NOMO-1 treated with DMSO at 0.1 percent for 48 hours (cell line): Measurements from ENCODE around the gene NBPF19.
"Not testable (repeated sequence)": the region's sequence is repeated elsewhere in the genome, so short reads cannot be mapped to it uniquely, and the experiment has no call there.

Experiments used
- DNase-seq: peaks from one replicate; lab custom pipeline; 2025; ENCODE audit not compliant: unreplicated experiment; lab: John Stamatoyannopoulos, UW

NBPF19 gene, protein sequence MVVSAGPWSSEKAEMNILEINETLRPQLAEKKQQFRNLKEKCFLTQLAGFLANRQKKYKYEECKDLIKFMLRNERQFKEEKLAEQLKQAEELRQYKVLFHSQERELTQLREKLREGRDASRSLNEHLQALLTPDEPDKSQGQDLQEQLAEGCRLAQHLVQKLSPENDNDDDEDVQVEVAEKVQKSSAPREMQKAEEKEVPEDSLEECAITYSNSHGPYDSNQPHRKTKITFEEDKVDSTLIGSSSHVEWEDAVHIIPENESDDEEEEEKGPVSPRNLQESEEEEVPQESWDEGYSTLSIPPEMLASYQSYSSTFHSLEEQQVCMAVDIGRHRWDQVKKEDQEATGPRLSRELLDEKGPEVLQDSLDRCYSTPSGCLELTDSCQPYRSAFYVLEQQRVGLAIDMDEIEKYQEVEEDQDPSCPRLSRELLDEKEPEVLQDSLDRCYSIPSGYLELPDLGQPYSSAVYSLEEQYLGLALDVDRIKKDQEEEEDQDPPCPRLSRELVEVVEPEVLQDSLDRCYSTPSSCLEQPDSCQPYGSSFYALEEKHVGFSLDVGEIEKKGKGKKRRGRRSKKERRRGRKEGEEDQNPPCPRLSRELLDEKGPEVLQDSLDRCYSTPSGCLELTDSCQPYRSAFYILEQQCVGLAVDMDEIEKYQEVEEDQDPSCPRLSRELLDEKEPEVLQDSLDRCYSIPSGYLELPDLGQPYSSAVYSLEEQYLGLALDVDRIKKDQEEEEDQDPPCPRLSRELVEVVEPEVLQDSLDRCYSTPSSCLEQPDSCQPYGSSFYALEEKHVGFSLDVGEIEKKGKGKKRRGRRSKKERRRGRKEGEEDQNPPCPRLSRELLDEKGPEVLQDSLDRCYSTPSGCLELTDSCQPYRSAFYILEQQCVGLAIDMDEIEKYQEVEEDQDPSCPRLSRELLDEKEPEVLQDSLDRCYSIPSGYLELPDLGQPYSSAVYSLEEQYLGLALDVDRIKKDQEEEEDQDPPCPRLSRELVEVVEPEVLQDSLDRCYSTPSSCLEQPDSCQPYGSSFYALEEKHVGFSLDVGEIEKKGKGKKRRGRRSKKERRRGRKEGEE (N-terminal part only)

GRCh38 chr1:149474745-149475144 lies at the start of gene NBPF19:
Gene NBPF19 (plus strand): TSS chr1:149475045. CDS start chr1:149475933, 888 bp downstream.
- DNase-seq = not testable (repeated sequence)

- not testable (repeated sequence) for DNase-seq
These were observed 46.5 kb upstream of the NBPF19 start for GRCh38 chr1:149428317-149428716.

- DNase-seq = not testable (repeated sequence)
These were observed 29.4 kb upstream of the NBPF19 start for GRCh38 chr1:149445451-149445850.

DNA sequence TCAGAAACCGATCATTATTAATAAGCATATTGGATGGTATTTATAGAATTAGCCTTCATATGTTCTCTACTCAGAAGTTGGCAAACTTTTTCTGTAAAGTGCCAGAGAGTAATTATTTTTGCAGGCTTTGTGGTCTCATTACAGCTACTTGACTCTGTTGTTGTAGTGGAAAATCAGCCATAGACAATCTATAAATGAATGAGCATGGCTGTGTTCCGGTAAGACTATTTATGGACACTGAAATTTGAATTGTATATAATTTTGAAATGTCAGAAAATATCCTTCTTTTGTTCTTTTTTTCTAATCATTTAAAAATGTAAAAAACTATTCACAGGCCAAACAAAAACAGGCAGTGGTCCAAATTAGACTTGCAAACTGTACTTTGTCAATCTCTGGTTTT lies 22.6 kb upstream of the NBPF19 start:
- DNase-seq = not testable (repeated sequence)

DNA sequence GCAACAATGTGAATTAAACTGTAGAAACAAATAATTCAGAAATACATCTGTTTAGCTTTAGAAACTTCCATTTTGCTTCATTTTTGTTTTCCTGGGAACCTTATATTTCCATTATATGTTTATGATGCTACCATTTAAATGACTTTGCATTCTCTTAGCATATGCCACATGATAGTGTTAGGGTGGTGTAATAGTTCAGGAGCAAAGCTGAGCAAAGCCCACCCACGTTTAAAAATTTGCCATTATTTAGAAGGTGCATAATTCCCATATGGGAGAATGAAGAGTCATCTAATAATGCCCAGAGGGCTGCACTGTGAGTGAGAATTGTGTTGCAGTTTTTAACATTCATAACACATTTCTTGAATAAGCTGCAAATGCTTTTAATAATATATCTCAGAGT lies 22.2 kb upstream of the NBPF19 start:
- DNase-seq = not testable (repeated sequence)

GRCh38 chr1:149558350-149558825 lies 83.5 kb downstream of the NBPF19 start:
- DNase-seq = not testable (repeated sequence)

- DNase-seq = not testable (repeated sequence)
These were observed 87.0 kb downstream of the NBPF19 start for GRCh38 chr1:149561806-149562205.

DNA sequence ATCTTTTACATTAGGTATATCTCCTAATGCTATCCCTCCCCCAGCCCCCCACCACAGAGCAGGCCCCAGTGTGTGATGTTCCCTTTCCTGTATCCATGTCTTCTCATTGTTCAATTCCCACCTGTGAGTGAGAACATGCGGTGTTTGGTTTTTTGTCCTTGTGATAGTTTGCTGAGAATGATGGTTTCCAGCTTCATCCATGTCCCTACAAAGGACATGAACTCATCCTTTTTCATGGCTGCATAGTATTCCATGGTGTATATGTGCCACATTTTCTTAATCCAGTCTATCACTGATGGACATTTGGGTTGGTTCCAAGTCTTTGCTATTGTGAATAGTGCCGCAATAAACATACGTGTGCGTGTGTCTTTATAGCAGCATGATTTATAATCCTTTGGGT lies 90.6 kb downstream of the NBPF19 start:
- not testable (repeated sequence) for DNase-seq

- DNase-seq = not testable (repeated sequence)
These were observed 97.9 kb downstream of the NBPF19 start for GRCh38 chr1:149572763-149573162.

DNA sequence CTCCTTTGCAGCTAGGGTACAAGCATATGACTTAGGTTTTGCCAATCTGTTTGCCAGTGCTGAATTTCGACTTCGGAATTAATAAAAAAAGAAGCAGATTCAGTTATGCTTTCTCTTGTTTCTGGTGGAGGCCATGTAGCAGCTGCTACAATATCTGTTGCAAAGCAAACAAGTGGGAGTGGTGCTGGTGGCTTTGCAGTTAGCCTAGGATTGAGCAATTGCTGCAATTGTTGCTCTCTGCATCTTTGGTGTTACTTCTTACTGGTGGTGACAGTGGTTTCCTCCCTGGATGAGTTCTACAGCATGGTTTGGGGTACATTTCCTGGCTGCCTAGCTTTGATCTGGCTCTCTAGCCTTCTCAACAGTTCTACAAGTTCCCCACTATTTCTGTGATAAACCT lies 110.7 kb downstream of the NBPF19 start:
- DNase-seq = peak; percentile 35
